Head of caudate nucleus (tissue), 42 donors: Measurements from ENCODE around the gene TRMT1L.

Source experiments
- DNase-seq, 42 donors: peaks; one replicate each; pipeline versions ENCODE4 v3.0.0 to v3.0.0-alpha.2; 2020 to 2021; ENCODE audit warnings: mixed read lengths in 7 of 42
- intact Hi-C: fragments of 100-400 bp; cut with DNase I; formaldehyde crosslinking; loops from one replicate; pipeline ENCODE4 v1.15.0; 2022

TRMT1L gene

DNA sequence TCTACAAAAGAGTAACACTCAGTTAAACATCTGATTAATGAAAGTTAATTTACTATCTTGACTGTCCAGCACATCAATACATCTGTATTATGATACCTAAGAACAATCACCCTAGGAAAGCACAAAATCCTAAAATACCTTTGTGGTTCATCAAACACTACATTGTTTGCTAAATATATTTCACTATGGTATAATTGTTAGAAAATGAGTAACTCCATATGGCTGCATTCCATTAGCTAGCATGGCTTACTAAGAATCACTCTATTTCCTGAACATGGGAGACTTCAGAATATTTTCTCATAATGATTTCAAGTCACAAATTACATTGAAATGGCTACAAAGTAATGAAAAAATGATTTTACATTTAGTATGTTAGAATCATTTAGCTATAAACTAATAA is 12.5 kb downstream of the TRMT1L start:
- no peak for DNase-seq

DNA sequence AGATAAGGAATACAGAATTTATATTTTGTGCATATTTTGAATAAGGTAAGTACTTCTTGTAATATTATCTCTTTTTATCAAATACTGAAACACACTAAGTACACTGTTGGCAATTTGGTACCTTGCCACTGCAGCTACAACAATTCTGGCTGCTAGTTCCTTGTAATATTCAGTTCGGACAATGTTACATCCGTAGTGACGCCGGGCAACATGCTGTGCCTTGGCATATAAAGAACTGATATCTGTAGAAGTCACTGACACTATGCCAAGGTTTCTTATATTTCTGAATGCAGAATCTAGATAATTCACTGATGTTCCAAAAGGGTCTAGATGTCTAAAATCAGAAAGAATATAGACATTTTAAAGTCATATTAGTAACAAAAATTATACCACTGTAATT is 17.5 kb downstream of the TRMT1L start:
- intact Hi-C loops: no loop called here
- no peak for DNase-seq

More for the DNA sequence above, 12.5 kb downstream of the TRMT1L start:
- intact Hi-C loops: no loop called here

DNA sequence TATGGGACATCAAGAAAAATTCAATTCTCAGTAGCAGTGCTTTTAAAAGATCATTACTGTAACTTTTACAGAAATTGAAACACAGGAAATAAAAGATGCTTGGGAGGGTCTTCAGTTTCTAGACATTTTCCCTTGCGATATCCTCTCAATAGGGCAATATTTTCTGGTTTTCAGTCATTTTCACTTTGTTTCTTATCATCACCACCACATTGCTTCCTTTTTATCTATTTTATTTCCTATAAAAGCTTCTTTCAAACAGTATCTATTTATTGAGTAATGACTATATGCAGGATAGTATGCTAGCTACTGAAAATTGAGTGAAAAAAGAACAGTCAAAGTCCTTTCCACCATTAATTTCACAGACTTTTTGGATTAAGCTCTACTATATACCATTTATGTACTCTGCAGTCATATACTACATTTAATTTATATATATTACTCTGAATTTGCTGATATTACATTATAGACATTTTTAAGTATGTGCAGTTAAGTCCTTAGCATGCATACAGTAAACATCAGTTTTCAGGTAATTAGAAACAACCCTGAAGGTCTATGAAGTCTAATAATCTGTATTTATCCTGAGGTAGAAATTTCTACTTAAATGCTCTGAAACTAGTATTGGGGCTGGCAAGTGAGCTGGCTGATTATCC is 18.7 kb downstream of the TRMT1L start:
- no peak for DNase-seq
- intact Hi-C loops: no loop called here

DNA sequence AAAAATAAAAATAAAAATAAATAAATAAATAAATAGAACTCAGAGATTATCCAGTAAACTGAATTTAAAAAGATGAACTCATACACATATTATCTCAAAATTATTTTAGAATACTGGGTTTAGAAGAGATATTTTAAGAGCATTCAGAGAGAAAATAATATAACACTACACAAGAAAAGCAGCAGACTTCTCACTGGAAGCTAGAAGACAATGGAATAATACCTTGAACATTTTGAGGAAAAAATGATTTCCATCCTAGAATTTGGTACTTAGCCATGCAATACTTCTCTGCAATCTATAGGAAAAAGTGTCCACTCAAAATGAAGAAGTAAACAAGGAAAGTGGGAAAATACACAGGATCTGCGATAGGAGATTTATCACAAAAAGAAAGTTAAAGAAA is 24.2 kb downstream of the TRMT1L start:
- intact Hi-C loops: no loop called here
- no peak for DNase-seq

DNA sequence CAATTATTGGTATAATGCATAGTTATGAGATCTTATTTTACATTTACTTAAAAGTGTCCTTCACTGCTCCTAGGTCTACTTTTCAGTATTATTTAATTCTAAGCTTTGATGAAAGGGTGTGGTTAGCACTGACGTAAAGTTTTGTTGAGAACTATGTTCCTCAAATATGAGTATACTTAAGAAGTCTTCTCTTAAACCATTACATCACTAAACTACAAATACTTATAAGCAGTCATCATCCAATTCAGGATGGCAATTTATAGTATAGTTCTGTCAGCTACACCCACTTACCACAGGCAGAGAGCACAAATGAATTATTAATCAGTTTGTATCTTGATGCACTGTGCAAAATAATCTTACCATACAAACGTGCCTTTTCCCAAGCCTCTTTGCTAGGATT is 27.0 kb downstream of the TRMT1L start:
- intact Hi-C loops: no loop called here
- DNase-seq: no peak

DNA sequence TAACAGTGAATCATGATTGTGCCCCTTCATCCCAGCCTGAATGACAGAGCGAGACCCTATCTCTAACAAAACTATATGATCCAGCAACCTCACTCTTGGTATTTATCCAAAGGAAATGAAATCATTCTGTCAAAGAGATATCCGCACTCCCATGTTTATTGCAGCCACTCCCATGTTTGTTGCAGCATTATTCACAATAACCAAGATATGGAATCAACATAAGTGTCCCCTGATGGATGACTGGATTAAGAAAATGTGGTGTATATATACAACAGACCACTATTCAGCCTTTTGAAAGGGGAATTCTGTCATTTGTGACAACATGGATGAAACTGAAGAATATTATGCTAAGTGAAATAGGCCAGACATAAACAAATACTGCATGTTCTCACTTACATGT is 44.4 kb downstream of the TRMT1L start:
- no peak for DNase-seq
- intact Hi-C loops: no loop called here

DNA sequence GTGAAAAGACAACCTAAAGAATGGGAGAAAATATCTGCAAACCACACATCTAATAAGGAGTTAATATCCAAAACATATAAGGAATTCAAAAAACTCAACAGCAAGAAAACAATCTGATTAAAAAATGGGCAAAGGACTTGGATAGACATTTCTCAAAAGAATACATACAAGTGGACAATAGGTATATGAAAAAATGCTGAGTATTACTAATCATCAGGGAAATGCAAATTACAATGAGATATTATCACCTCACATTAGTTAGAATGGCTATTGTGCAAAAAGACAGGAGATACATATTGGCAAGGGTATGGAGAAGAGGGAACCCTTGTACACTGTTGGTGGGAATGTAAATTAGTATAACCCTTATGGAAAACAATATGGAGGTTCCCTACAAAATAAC is 44.9 kb downstream of the TRMT1L start:
- intact Hi-C loops: no loop called here

DNA sequence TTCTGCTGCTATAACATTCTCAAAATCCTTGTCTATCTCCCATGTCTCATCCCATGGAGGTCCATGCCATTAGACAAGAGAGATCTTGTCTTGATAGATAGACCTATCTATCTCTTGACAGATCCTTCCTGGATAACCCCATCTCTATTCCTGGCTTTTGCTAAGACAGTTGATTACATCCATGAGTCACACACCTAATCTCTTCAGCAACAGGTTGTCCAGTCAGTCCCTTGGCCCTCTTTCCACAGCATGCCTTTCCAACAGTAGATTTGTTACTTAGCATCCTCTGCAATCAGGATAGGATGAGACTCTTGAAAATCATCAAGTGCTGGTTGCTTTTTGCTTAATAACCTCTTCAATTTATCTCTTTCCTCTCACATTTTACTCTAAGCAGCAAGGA is 46.6 kb downstream of the TRMT1L start:
- intact Hi-C loops: no loop called here
- no peak for DNase-seq

More for the DNA sequence above, 44.9 kb downstream of the TRMT1L start:
- DNase-seq: no peak

DNA sequence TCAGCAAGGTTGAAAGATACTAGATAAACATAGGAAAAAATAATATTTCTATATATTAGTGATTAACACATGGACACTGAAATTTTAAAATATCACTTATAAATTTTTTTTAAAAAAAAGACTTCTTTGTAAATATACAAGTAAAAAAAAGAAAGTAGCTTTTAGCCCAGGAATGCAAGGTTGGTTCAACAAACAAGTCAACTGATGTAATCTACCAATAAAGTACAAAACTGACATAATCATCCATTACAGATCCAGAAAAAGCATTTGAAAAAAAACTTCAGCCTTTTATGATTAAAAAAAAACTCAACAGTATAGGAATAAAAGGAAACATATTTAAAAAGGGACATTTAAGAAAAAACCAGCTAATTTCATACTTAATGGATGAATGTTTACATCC is 48.4 kb downstream of the TRMT1L start:
- no peak for DNase-seq
- intact Hi-C loops: no loop called here

DNA sequence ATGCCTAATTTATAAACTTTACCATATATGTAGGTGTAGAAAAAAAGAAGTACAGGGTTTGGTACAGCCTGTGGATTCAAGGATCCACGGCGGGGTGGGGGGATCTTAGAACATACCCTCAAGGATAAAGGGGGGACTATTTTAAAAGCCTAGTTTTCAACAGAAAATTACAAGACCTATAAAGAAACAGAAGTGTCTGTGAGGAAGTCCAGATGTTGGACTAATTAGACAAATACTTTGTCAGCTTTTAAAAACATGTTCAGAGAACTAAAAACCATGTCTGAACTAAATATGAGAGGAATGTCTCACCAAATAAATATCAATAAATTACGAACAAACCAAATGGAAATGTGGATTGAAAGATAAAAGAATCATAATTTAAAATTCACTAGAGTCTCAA is 51.6 kb downstream of the TRMT1L start:
- no peak for DNase-seq
- intact Hi-C loops: no loop called here

DNA sequence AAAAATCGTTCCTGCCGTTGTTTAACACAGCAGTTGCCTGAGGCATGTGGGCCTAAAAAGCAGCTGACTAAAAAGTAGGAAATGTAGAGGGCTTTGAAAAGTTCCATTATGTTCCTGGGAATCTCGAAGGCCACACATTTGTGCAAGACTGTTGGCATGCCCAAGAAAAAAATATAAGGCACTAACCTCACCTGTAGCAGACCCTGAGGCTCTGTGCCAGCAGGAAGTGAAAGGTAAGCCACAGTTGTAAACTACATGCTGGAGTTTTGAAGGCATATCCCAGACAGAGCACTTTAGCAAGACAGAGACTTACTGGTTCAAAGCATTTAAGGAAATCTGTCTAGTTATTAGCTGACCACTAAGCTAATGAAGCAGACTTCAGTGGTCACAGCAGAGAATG is 52.7 kb downstream of the TRMT1L start:
- DNase-seq: no peak
- intact Hi-C loops: no loop called here

DNA sequence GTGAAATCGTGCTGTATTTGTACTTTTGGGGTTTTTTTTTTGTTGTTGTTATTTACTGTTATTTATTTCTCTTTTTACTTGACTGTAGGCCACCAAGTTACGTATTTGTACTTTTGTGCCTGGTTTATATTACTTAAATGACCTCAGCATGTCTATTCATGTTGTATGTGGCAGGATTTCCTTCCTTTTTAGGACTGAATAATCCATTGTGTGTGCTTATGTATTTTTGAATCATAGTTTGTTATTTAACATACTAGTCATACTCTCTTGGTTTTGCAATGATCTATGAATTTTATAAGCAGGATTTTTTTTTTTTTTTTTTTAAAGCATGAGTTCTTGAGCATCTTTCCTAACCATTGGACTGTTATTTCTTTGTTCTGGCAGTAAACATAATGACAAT is 60.2 kb downstream of the TRMT1L start:
- intact Hi-C loops: no loop called here
- no peak for DNase-seq

DNA sequence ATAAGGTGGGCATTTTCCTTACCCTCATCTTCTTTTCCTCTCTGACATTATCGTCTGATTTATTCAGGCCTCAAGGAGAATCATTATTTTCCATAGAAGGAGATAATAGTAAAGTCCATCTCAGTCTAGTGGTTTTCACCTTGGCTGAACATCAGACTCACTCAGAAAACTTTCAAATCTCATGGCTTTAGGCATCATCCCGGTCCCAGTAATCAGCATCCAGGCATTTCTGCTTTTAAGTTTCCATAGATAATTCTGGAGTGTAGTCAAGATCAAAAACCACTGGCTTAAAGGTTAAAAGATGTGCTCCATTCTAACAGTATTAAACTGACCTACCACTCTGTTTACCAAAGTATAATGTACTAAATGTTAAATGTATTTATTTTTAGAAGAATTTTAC is 62.0 kb downstream of the TRMT1L start:
- intact Hi-C loops: no loop called here
- no peak for DNase-seq

DNA sequence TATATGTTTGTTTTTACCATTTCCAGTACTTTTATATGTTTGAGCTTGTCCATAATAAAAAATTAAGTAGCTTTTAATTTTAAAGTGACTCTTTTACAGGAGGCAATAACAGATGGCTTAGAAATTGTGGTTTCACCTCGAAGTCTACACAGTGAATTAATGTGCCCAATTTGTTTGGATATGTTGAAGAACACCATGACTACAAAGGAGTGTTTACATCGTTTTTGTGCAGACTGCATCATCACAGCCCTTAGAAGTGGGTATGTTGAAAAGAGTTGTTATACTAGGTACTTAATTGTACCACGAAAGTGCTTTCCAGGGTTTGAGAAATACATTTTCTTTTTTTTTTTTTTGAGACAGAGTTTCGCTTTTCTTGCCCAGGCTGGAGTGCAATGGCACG is 65.3 kb downstream of the TRMT1L start:
- intact Hi-C loops: no loop called here
- DNase-seq: no peak

DNA sequence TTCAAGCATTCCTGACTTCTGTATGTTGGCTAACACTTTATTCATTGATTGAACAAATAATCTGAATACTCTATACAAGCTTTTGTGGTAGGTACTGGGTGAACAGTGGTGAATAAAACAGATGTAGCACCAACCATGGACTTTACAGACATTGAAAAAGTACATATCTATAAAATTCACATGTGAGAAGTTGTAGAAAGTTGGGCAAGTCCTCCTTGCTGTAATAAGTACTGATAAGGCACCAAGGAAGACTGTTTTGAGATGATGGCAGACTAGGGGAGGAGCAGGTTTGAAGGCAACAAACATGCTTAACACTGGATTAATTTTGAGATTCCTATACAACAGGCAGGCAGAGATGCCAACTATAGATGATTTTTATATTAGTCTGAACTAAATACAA is 69.0 kb downstream of the TRMT1L start:
- DNase-seq: no peak
- intact Hi-C loops: no loop called here

DNA sequence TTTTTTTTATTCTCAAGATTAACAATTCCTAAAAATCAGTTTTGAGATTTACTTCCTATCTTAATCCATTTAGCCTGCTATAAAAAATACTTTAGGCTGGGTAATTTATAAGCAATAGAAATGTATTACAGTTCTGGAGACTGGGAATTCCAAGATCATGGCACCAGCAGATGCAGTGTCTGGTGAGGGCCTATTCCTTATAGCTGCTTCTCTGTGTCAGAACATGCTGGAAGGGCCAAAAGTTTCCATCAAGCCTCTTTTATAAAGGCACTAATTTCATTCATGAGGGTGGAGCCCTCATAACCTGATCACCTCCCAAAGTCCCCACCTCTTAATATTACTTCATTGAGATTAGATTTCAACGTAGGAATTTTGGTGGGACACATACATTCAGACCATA is 69.7 kb downstream of the TRMT1L start:
- intact Hi-C loops: no loop called here

DNA sequence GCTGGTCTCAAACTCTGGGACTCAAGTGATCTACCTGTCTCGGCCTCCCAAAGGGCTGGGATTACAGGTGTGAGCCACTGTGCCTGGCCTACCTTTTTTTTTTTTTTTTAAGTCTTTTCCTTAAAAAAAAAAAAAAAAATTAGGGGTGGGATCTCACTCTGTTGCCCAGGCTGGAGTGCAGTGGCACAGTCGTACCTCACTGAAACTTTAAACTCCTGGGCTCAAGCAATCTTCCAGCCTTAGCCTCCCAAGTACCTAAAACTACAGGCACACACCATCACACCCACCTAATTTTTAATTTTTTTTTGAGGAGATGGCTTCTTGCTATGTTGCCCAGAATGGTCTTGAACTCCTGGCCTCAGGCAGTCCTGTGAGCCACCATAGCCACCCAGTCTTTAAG is 72.9 kb downstream of the TRMT1L start:
- no peak for DNase-seq
- intact Hi-C loops: no loop called here

More for the DNA sequence above, 69.7 kb downstream of the TRMT1L start:
- DNase-seq: no peak

DNA sequence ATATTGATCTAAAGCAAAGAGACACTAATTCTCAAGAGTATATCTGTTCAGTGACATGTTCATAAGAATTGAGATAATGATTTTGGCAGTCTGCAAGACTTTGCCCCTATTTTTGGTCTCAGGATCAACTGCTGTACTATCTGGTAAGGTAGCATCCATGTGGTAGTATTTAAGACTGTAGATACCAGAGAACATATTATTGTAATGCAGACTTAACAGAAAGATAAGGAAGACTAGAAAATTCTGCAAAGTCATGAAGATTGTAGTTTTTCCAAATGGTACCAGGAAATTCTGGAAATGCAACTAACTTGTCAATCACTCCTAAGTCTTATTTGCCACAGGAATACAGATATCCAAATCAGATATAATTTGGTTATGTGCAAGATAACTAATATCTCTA is 76.3 kb downstream of the TRMT1L start:
- intact Hi-C loops: no loop called here
- DNase-seq: no peak

DNA sequence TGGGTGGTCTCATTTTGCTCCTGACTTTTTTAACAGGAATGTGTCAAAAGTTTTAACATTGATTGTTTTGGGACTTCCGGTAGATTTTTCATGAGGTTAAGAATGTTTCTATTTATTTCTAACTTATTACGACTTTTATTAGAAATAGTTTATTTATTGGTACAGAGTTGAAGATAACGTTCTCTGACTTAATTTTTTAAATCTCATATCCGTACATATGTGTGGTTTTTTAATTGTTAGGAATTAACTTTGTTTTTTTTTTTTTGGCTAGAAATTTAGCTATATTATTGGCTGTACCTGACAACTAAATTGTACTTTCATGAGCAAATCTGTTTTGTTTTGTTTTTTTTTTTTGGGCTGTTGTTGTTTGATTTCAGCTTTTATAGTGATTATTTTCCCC is 79.4 kb downstream of the TRMT1L start:
- no peak for DNase-seq
- intact Hi-C loops: no loop called here

DNA sequence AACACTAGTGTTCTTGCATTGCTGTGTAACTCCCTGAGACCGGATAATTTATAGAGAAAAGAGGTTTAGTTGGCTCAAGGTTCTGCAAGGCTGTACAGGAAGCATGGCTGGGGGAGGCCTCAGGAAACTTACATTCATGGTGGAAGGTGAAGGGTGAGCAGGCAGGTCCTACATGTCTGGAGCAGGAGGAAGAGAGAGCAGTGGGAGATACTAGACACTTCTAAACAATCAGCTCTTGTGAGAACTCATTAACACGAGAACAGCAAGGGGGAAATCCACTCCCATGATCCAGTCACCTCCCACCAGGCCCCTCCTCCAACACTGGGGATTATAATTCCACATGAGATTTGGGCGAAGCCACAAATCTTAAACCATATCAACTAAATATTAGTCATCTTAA is 81.3 kb downstream of the TRMT1L start:
- no peak for DNase-seq
- intact Hi-C loops: no loop called here

DNA sequence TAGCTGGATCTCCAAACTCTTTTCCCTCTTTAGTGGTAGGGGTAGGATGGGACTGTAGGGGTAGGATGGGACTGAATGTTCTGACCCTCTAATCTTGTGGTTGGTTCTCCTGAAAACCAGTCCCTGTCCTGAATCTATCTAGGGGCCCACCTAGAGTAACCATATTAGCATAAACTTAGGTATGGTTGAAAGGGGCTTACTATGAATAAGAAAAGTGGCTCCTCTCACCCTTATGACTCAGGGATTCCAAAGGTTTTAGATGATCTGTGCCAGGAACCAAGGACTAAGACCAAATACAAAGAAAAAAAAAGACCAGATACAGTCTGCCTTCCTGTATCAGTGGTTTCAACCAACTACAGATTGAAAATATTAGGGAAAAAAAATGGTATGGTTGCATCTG is 82.4 kb downstream of the TRMT1L start:
- intact Hi-C loops: no loop called here
- DNase-seq: no peak

DNA sequence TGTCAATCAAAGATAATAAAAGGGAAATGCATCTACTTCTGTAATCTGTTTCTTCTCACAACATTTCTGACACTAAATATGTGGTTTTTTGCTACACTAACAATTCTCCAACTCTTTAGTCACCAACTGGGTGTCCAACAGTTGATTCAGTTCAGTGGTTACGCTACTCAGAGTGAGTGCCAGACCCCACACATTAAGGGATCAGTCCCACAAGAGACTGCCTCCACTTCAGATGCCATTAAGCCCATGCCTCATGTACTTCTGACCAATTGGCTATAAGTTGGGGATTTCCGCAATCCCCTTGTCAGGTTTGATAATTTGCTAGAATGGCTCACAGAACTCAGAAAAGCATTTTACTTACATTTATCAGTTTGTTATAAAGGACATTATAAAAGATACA is 83.0 kb downstream of the TRMT1L start:
- intact Hi-C loops: no loop called here
- no peak for DNase-seq
